Activated CD8-positive, alpha-beta memory T cell treated with anti-CD3 and anti-CD28 coated beads, Interleukin-2, amount 10 ng/mL, durations not matched to agents 7 days and 5 days (primary cell): ENCODE results near the gene SERPINA10. TPM values are rescaled to one million over a fixed set of nuclear protein-coding genes. Genes with fewer than 3 reads are reported as not detected.

Experiments
- ATAC-seq: fragments of 150-1000 bp; cut with Tn5 transposase; one replicate; pipeline ENCODE4 v1.10.0; 2021; ENCODE audit warnings: moderate library complexity
- CTCF ChIA-PET: fragments of 350-600 bp; sonication (Branson Sonifier 250); formaldehyde crosslinking; loops from one replicate; lab custom pipeline; 2021; ENCODE audit warnings: antibody characterized with exemption; lab: Charles Lee
- DNase-seq: peaks from one replicate; pipeline ENCODE4 v3.0.0-alpha.2; 2020
- H3K27ac Mint-ChIP-seq: one replicate; pipeline ENCODE4 v1.8.0; 2021; ENCODE audit warnings: mild to moderate bottlenecking, mixed read lengths
- H3K27me3 Mint-ChIP-seq: one replicate; pipeline ENCODE4 v1.8.0; 2021; ENCODE audit warnings: mixed read lengths
- H3K36me3 Mint-ChIP-seq: one replicate; pipeline ENCODE4 v1.8.0; 2021; ENCODE audit warnings: mild to moderate bottlenecking, mixed read lengths
- H3K4me1 Mint-ChIP-seq: one replicate; pipeline ENCODE4 v1.8.0; 2021; ENCODE audit warnings: mixed read lengths
- H3K4me3 Mint-ChIP-seq: one replicate; pipeline ENCODE4 v1.8.0; 2021; ENCODE audit warnings: mild to moderate bottlenecking, moderate library complexity, mixed read lengths
- H3K9me3 Mint-ChIP-seq: one replicate; pipeline ENCODE4 v1.8.0; 2022; ENCODE audit warnings: low read depth, mixed read lengths
- total RNA-seq, 2 experiments: library from RNA; stranded (reverse); gene quantifications; one replicate each; pipeline ENCODE4 v1.2.3, GENCODE V29; 2021

SERPINA10 gene
- total RNA-seq, 2 experiments from 2014 or later, result not detected

DNA sequence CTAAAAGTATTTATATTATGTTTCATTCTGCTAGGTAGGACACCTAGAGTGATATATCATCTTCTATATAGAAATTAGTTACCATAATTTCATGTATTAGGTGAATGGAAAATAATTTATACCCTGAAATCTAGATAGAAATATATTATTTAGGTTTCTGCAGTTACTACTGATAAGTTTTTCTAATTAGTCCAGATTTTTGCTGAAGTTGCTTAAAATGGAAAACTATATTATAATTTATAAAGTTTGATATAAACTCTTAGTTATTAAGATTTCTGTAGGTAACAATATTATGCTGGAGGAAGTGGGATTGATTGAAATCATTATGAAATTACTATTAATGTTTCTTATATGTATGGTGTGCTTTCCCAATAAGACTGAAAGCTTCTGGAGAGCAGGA lies 56.0 kb downstream of the SERPINA10 start:
- CTCF ChIA-PET, result no interaction called here
- Mint-ChIP-seq H3K4me3 (no peak overlapping the region), H3K36me3 (no peaks in the 10 kb centered on the region), H3K4me1 (peaks cover 4% of the 10 kb centered on the region), H3K9me3 (no peaks in the 10 kb centered on the region), H3K27ac (no peak overlapping the region), H3K27me3 (no peaks in the 10 kb centered on the region)
- DNase-seq, result no peak
- no peak for ATAC-seq

Other genes starting within 250 kb of the SERPINA10 start
- 100 to 1,000 TPM; 211 to 244 TPM for gene DDX24, start 212.1 kb downstream of the SERPINA10 start, total RNA-seq
- gene IFI27L1, start 212.0 kb downstream of the SERPINA10 start, total RNA-seq, result 10 to 100 TPM; 42.8 to 55.4 TPM
- gene IFI27, start 182.5 kb downstream of the SERPINA10 start, total RNA-seq, result 100 to 1,000 TPM in 1 of 2 experiments, 10 to 100 TPM in 1; 81.5 to 325 TPM
- gene IFI27L2, start 163.7 kb downstream of the SERPINA10 start, total RNA-seq, result 100 to 1,000 TPM in 1 of 2 experiments, 10 to 100 TPM in 1; 95.5 to 112 TPM
- gene PPP4R4, start 118.9 kb downstream of the SERPINA10 start, total RNA-seq, result under 1 TPM; 0.64 to 0.68 TPM
- not detected for gene SERPINA6, start 30.1 kb upstream of the SERPINA10 start, total RNA-seq
- not detected for gene SERPINA2, start 73.4 kb upstream of the SERPINA10 start, total RNA-seq
- under 1 TPM in 1 of 2 experiments, not detected in 1; 0.49 TPM for gene SERPINA1, start 95.3 kb upstream of the SERPINA10 start, total RNA-seq
- not detected for gene SERPINA11, start 159.5 kb upstream of the SERPINA10 start, total RNA-seq
- gene SERPINA9, start 182.9 kb upstream of the SERPINA10 start, total RNA-seq, result not detected
- not detected for gene SERPINA12, start 216.2 kb upstream of the SERPINA10 start, total RNA-seq